Activated CD4-positive, alpha-beta T cell treated with anti-CD3 and anti-CD28 coated beads, Interleukin-2, amount 50 U/mL, for 16 hours (primary cell): ENCODE measurements around the gene ST3GAL3.
"Not testable (repeated sequence)": the region's sequence is repeated elsewhere in the genome, so short reads cannot be mapped to it uniquely, and the experiment has no call there.

Experiments used
- DNase-seq: peaks from one replicate; pipeline ENCODE4 v3.0.0-alpha.2; 2020

ST3GAL3 gene

GRCh38 chr1:43705334-43705733, 2.0 kb upstream of the ST3GAL3 start:
- DNase-seq = no peak

GRCh38 chr1:43705982-43706597, 1.2 kb upstream of the ST3GAL3 start:
- DNase-seq = no peak

DNA sequence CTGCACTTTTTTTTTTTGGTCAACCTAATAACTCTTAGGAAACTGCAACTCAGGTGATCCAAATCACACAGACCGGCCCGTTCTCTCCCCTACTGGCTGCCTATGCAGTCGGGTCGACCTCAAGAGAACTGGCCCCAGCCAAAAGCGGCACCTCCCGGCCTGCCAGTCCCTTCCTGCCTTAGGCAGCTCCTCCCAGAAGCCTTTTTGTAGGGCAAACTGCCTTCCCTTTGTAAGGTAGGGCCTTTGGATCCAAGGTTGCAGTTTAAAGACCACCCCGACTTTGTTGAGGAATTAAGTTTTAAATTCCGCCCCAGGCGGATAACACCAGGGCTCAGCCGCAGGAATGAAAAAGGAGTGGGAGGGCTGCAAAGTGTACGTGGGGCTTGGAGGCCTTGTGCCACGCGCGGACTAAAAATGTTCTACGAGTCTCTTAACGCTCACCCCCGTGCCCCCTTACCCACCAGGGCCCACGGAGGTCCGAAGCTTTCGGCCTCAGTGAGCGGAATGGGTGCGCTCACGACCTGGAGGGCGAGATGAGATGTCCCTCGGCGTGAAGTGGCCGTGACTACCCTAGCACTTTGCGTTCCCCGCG, 642 bp upstream of the ST3GAL3 start:
- DNase-seq = peak; percentile 23

GRCh38 chr1:43708002-43708410, 670 bp downstream of the ST3GAL3 start:
- no peak for DNase-seq

GRCh38 chr1:43711049-43711448, 3.7 kb downstream of the ST3GAL3 start:
- peak; percentile 13 for DNase-seq

DNA sequence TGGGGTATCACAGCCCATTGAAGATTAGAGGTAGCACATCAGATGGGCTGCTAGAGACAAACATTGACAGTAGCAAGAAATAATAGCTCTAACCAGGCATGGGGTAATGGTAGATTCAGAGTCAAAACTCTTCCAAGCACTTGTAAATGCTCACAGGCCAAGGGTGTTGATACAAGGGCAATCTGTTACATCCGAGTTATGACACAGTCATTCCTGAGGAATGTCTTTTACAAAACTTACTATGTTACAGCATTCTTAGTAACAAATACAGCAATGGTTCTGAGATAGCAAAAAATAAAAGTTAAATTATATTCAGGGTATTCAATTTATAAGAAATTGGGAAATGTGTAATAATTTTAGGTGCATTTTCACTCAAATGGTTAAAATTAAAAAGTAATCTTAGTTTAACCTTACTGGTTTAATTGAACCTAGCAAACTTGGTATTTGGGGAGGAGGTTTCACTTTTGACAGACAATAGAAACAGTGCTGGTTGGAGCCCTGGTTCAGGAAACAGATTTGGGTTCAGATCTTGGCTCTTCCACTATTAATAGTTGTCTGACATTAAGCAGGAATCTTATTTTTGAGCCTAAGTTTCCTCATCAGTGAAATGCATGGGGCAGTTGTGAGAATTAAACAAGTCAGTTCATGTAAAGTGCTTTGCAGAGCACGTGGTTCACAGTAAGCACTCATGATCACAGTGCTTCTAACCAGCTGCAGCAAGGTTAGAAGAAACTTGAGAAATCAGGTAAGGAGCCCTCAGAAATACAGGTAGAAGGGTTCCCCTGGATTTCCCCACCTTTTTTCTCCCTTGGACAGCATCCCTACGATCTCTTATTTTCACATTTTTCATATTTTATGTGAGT, 4.4 kb downstream of the ST3GAL3 start:
- DNase-seq = no peak

DNA sequence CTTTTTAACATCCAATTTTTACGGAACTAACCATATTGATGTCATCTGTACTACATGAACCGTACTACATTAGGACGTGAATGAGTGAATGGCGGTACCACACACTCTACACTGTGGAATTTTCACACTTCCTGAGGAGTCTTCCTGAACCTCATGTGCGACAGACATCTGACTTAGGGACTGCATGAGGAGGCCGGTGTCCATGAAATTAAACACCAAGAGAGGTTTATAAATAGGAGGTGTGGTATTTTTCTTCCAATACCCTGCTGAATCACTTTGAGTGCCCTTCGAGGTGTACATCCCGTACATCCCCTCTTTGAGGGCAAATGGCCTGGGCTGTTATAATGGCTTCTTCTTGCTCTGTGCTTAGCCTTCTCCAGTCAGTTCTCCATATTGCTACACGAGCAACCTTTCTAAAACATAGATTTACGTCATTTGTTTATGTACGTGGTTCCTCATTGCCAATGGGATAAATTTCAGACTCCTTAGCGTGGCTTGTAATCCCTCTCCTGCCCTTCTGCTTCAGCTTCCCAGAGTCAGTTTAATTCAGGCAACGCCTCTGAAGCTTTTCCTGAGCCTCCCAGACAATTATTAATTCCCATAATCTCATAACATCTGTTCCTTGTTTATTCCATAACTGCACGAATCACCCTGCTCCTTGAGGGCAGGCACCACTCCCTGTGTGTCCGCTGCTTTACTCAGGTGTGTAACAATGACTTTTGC, 9.4 kb downstream of the ST3GAL3 start:
- DNase-seq = no peak

DNA sequence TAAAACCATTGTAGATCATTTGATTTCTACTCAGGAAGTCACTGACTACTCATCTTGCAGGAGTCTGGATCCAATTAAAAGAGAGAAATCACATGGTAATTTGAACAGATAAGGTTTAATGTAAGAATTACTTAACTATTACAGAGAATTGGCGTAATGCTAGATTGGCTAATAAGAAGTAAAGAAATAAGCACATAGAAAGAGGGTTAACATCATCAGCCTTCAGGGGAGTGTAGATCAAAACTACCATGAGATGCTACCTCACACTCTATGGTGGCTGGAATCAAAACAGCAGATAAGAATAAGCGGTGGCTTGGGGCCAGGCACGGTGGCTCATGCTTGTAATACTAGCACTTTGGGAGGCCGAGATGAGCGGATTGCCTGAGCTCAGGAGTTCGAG, 11.7 kb downstream of the ST3GAL3 start:
- no peak for DNase-seq

GRCh38 chr1:43719670-43720419, 12.5 kb downstream of the ST3GAL3 start:
- DNase-seq = not testable (repeated sequence)

DNA sequence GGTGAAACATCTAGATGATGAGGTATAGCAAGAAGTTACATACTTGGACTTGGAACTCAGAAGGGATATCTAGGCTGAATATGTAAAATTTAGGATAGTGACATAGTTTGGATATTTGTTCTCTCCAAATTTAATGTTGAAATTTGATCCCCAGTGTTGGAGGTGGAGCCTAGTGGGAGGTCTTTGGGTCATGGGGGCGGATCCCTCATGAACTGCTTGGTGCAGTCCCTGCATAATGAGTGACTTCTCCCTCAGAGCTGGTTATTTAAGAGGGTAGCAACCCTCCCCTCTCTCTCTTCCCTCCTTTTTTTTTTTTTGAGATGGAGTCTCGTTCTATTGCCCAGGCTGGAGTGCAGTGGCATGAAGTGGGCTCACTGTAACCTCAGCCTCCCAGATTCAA, 15.5 kb downstream of the ST3GAL3 start:
- no peak for DNase-seq

DNA sequence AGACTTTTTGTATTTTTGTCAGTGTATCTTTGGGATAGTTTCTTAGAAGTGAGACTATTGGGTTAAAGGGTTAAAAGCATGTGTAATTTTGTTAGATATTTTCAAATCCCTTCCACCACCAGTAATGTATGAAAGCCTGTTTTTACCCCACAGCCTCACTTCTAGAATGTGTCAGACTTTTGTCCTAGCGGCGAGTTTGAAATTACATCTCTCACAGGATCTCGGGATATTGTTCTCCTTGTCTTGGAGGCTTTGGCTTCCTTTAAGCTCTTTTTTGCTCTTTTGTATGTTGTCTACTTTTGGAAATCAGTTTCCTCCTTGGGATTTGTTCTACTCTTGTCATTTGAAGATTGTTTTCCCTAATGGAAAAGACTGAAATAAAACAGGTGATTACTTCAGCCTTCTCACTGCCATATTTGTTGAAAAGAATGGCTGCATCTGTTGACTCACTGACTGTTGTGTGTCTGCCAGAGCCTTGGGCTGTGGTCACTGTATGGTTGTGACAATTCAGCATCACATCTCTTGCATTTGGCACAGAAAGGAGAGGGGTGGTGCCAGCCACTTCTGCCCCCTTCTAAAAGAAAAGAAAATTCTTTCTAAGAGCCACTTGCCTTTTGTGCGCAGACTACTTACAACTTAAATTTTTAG, 22.6 kb downstream of the ST3GAL3 start:
- no peak for DNase-seq

GRCh38 chr1:43731867-43732531, 24.7 kb downstream of the ST3GAL3 start:
- DNase-seq = no peak

DNA sequence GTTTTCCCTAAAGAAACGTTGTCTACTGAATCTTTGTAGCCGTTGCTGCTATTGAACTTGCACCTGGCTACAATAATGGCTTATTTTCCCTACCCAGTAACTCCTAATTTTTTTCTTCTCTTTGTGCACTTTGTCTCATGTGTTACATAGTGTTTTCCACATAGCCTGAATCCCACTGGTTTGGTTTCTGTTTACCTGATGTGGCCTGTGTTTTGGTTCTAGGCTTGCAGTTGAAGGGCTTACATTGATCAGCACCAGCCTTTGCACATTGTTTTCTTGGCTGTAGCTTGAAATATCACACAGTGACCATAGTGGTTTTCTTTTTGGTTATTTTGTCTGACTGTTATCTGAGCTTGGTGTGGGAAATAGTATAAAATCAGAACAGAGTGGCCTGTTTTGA, 29.5 kb downstream of the ST3GAL3 start:
- DNase-seq = no peak

DNA sequence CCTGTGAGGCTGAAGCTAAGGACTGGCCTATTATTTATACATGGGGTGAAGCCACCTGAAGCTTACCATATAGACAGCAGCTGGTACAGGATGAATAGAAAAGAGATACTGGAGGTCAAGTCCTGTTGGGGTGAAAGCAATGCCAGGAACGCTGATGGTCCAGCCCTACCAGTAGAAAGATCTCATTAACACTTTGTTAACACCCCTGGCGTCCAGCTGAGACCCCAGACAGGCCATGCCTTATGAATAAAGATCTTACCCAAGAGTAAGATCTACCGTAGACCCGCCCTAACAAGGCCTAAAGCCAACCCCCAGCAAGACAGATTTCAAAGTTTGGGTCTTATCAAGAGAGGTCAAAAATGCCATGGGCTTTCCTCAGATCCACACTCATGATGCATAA, 34.7 kb downstream of the ST3GAL3 start:
- no peak for DNase-seq

- DNase-seq = no peak
Observed at GRCh38 chr1:43743206-43743605, 35.9 kb downstream of the ST3GAL3 start.

GRCh38 chr1:43747736-43748135, 40.4 kb downstream of the ST3GAL3 start:
- no peak for DNase-seq

GRCh38 chr1:43750083-43750482, 42.7 kb downstream of the ST3GAL3 start:
- no peak for DNase-seq

GRCh38 chr1:43753422-43753821, 46.1 kb downstream of the ST3GAL3 start:
- DNase-seq = no peak

GRCh38 chr1:43754892-43755291, 47.6 kb downstream of the ST3GAL3 start:
- no peak for DNase-seq

- no peak for DNase-seq
Observed at GRCh38 chr1:43757343-43758053, 50.2 kb downstream of the ST3GAL3 start.
